ENCODE data around the gene FADD.

FADD gene

DNA sequence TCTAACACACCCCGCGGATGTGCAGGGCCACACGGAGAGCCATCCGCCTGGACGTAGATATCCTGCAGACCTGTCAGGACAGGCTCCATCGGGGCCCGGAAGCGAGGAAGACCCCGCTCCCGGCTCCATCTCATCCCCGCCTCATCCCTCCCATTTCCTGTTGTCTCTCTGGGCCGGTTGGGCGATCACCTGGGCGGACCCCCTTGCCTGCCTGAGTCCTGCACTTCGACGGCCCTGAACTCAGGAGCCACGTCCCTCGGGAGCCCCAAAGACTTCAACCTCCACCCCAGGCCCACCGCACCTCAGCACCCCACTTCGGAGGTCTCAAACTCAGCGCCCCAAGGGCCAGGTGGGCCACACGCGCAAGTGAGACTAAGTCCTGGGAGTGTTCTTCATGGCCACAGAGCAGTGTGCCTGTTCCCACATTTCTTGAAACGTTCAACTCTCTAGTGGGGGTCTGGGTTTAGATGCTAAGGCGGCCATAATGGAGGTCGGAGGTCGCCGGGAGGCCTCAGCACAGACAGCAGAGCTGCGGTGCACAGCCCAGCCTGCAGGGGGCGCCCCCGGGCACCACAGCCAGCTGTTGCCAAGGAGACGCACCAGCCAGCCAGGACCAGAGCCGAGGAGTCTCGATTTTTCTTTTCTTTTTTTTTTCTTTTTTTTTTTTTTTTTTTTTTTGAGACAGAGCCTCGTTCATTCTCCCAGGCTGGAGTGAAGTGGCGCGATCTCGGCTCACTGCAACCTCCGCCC, 26.0 kb upstream of the FADD start:
- DNase-seq (ENCODE audit: insufficient read length, low spot score) = peak; percentile 90
- FAIRE-seq = no peak
- TF ChIP-seq SPI1 (IDR thresholded peaks at IDR 0.05; ENCODE audit: low read depth, low read length) = no peak
- no peak for TF ChIP-seq POU2F2 (IDR thresholded peaks at IDR 0.05; ENCODE audit: low read depth, low read length)
- TF ChIP-seq POLR2A (IDR thresholded peaks at IDR 0.05; ENCODE audit: low read depth, low read length) = no peak
- no peak for TF ChIP-seq PAX5 (IDR thresholded peaks at IDR 0.05; ENCODE audit: insufficient read depth, low read length, severe bottlenecking)
- TF ChIP-seq TAF1 (IDR thresholded peaks at IDR 0.05; ENCODE audit: low read depth, low read length) = no peak
- no peak for TF ChIP-seq POLR2AphosphoS5 (IDR thresholded peaks at IDR 0.05; ENCODE audit: low read depth, low read length)

DNA sequence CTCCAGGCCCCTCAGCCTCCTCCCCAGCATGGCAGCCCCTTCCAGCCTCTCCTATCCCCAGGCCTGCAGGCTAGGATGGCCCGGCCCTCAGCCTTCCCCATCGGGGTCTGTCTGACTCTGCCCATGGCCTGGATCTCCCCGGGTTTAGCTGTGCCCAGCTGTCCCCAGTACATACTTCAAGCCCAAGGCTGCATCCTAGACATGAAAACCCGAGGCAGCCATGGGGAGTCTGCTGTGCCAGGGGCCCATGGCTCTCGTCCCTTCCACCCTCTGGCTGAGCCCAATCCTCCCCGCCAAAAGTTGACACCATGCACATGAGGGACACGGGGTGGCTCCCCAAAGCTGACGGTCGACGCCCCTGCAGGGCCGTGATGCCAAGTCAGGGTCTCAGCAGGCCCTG, 22.2 kb upstream of the FADD start:
- FAIRE-seq = no peak
- DNase-seq (ENCODE audit: insufficient read length, low spot score) = no peak
- TF ChIP-seq POLR2A (IDR thresholded peaks at IDR 0.05; ENCODE audit: low read depth, low read length) = no peak
- TF ChIP-seq POU2F2 (IDR thresholded peaks at IDR 0.05; ENCODE audit: low read depth, low read length) = no peak
- TF ChIP-seq PAX5 (IDR thresholded peaks at IDR 0.05; ENCODE audit: insufficient read depth, low read length, severe bottlenecking) = no peak
- TF ChIP-seq POLR2AphosphoS5 (IDR thresholded peaks at IDR 0.05; ENCODE audit: low read depth, low read length) = no peak
- no peak for TF ChIP-seq TAF1 (IDR thresholded peaks at IDR 0.05; ENCODE audit: low read depth, low read length)
- TF ChIP-seq SPI1 (IDR thresholded peaks at IDR 0.05; ENCODE audit: low read depth, low read length) = no peak

DNA sequence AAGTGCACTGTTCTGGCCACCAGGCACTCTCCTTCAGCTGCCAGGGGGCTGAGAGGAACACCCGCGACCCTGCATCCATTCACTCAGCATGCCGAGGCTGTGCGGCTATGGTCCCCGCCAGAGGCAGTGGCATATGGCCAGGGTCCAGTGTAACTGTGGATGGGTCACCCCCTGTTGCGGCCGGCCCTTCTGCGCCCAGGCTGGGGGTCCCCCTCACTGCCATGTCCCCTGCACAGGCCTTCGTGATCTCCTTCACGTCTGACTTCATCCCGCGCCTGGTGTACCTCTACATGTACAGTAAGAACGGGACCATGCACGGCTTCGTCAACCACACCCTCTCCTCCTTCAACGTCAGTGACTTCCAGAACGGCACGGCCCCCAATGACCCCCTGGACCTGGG, 20.8 kb upstream of the FADD start:
- TF ChIP-seq POLR2AphosphoS5 (IDR thresholded peaks at IDR 0.05; ENCODE audit: low read depth, low read length) (no peak), SPI1 (IDR thresholded peaks at IDR 0.05; ENCODE audit: low read depth, low read length) (no peak), POLR2A (IDR thresholded peaks at IDR 0.05; ENCODE audit: low read depth, low read length) (no peak), POU2F2 (IDR thresholded peaks at IDR 0.05; ENCODE audit: low read depth, low read length) (no peak), TAF1 (IDR thresholded peaks at IDR 0.05; ENCODE audit: low read depth, low read length) (no peak), PAX5 (IDR thresholded peaks at IDR 0.05; ENCODE audit: insufficient read depth, low read length, severe bottlenecking) (no peak)
- no peak for DNase-seq (ENCODE audit: insufficient read length, low spot score)
- no peak for FAIRE-seq

DNA sequence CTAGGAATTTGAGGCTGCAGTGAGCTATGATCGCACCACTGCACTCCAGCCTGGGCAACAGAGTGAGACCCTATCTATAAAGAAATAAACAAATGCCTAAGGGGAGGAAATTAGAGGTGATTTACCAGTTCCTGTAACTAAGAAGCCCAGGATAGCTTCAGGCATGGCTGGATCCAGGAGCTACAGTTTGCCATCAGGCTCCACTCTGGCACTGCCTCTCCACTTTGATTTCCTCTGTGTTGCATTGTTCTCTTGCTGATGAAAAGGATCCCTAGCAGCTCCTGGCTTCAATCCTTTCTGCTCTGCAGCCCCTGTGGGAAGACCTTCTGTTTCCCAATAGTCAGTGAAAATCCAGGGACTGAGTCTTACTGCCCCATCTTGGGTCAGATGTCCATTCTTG, 20.1 kb upstream of the FADD start:
- FAIRE-seq = no peak
- no peak for DNase-seq (ENCODE audit: insufficient read length, low spot score)
- TF ChIP-seq POU2F2 (IDR thresholded peaks at IDR 0.05; ENCODE audit: low read depth, low read length) = no peak

DNA sequence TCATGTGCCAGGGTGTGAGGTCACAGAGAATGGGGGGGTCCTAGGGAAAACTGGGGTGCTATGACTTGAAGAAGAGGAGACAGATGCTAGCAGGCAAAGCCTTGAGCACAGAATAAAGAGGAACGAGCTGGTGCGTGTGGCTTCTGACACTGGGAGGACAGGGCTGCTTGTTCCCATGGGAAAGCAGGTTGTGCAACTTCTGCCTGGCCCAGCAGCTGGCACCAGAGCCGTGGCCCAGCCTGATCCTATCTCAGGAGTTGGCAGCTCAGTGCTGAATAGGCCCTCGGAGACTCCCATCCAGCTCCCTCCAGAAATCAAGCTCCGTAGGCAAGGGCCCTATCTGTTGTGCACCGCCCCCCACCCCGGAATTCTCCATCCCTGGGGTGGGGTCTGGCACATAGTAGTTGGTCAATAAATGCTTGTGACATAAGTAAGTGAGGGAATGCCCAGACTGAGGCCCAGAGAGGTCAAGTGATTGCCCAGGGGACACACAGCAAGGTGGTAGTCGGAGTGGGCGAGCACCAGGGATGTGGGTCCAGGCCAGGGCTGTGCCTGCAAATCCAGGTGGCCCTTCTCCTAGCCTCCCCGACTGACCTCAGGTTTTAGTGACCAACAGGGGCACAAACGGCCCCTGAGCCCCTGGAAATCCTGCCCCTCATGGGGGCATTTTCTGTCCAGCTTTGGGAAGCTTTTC, 19.5 kb upstream of the FADD start:
- DNase-seq (ENCODE audit: insufficient read length, low spot score) = no peak
- TF ChIP-seq POLR2AphosphoS5 (IDR thresholded peaks at IDR 0.05; ENCODE audit: low read depth, low read length) (no peak), POLR2A (IDR thresholded peaks at IDR 0.05; ENCODE audit: low read depth, low read length) (no peak), PAX5 (IDR thresholded peaks at IDR 0.05; ENCODE audit: insufficient read depth, low read length, severe bottlenecking) (no peak), POU2F2 (IDR thresholded peaks at IDR 0.05; ENCODE audit: low read depth, low read length) (no peak)
- FAIRE-seq = no peak

DNA sequence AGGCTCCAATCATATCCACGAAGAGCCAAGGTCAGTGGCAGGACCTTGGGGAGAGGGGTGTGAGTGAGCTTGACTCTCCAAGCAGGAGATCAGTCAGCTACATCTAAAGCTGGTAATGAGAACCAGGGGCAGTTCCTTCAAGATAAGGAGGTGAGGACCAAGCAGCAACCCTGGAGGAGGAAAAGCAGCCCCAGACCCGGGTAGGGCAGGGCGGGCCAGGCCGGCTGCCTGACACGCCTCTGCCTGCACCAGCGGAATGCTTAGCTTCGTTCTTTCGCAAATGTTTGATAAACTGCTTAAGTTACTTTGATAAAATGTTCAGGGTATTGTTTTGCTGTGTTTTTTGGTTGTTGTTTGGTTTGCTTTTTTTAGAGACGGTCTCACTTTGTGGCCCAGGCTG, 18.7 kb upstream of the FADD start:
- FAIRE-seq (no peak), DNase-seq (ENCODE audit: insufficient read length, low spot score) (no peak)
- no peak for TF ChIP-seq POLR2AphosphoS5 (IDR thresholded peaks at IDR 0.05; ENCODE audit: low read depth, low read length)
- no peak for TF ChIP-seq SPI1 (IDR thresholded peaks at IDR 0.05; ENCODE audit: low read depth, low read length)
- TF ChIP-seq POLR2A (IDR thresholded peaks at IDR 0.05; ENCODE audit: low read depth, low read length) = no peak
- no peak for TF ChIP-seq TAF1 (IDR thresholded peaks at IDR 0.05; ENCODE audit: low read depth, low read length)
- no peak for TF ChIP-seq PAX5 (IDR thresholded peaks at IDR 0.05; ENCODE audit: insufficient read depth, low read length, severe bottlenecking)
- no peak for TF ChIP-seq POU2F2 (IDR thresholded peaks at IDR 0.05; ENCODE audit: low read depth, low read length)

DNA sequence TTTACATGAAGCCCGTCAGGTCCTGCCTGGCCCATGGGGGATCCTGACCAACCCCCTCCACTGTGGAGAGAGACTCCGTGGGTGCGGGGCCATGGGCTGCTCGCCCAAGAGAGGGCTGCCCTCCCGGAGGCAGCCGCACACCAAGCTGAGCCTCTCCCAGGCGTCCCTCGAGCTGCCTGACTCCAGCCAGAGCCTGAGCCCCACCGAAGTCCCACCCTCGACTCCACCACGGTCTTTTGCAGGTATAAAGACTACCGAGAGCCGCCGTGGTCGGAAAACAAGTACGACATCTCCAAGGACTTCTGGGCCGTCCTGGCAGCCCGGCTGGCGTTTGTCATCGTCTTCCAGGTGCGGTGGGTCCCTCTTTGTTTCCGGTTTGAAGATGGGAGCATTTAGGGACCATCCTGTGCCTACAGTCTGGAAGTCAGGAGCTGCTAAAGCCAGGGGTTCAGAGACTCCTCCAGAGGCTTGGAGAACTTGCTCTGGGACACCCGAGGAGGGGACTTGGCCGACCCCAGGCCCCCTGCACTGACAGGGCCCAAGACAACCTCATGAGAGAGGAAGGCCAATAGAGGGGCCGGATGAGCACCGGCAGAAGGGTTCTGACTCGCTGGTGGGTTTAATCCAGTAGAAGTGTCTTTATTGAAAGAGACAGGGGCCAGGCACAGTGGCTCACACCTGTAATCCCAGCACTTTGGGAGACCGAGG, 17.6 kb upstream of the FADD start:
- TF ChIP-seq SPI1 (IDR thresholded peaks at IDR 0.05; ENCODE audit: low read depth, low read length) (no peak), TAF1 (IDR thresholded peaks at IDR 0.05; ENCODE audit: low read depth, low read length) (no peak), POLR2A (IDR thresholded peaks at IDR 0.05; ENCODE audit: low read depth, low read length) (no peak), POLR2AphosphoS5 (IDR thresholded peaks at IDR 0.05; ENCODE audit: low read depth, low read length) (no peak), PAX5 (IDR thresholded peaks at IDR 0.05; ENCODE audit: insufficient read depth, low read length, severe bottlenecking) (no peak), POU2F2 (IDR thresholded peaks at IDR 0.05; ENCODE audit: low read depth, low read length) (no peak)
- FAIRE-seq (no peak), DNase-seq (ENCODE audit: insufficient read length, low spot score) (no peak)

DNA sequence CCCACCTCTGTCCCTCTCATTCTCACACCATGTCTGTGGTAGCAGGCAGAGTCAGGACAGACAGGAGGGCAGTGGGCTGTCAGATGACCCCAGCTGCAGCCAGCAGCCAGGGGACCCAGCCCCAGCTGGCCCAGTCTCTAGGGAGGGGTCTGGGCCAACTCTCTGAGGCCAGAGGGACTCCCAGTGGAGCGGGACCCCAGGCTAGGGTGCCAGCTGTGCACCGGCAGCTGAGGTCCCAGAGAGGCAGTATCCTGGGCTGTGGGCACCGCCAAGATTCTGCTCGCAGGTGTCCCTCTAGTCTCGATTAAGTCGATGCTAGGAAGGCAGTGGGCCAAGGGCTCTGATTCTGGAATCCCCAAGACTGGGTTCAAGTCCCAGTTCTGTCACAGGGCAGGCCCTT, 16.7 kb upstream of the FADD start:
- DNase-seq (ENCODE audit: insufficient read length, low spot score) (no peak), FAIRE-seq (no peak)
- TF ChIP-seq POLR2AphosphoS5 (IDR thresholded peaks at IDR 0.05; ENCODE audit: low read depth, low read length) (no peak), TAF1 (IDR thresholded peaks at IDR 0.05; ENCODE audit: low read depth, low read length) (no peak), POU2F2 (IDR thresholded peaks at IDR 0.05; ENCODE audit: low read depth, low read length) (no peak), POLR2A (IDR thresholded peaks at IDR 0.05; ENCODE audit: low read depth, low read length) (no peak), SPI1 (IDR thresholded peaks at IDR 0.05; ENCODE audit: low read depth, low read length) (no peak), PAX5 (IDR thresholded peaks at IDR 0.05; ENCODE audit: insufficient read depth, low read length, severe bottlenecking) (no peak)

DNA sequence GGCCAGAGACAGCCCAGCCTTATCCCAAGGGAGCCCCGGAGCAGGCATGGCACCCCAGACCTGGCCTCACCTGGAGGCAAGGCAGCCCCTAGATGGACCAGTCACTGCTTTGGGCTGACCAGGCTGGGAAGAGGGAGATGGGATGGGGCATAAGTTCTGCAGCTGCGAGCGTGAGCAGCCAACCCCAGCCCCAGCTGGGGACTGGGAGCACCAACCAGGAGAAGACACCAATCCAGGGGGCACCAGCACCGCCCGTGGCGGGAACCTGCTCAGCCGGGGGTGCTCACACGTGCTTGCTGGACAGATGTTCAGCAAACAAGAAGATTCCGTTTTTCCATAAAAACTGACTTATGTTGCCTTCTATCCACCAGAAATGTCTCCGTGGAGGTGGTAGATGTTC, 16.2 kb upstream of the FADD start:
- TF ChIP-seq POLR2A (IDR thresholded peaks at IDR 0.05; ENCODE audit: low read depth, low read length) = no peak
- TF ChIP-seq POLR2AphosphoS5 (IDR thresholded peaks at IDR 0.05; ENCODE audit: low read depth, low read length) = no peak
- no peak for TF ChIP-seq TAF1 (IDR thresholded peaks at IDR 0.05; ENCODE audit: low read depth, low read length)
- no peak for TF ChIP-seq POU2F2 (IDR thresholded peaks at IDR 0.05; ENCODE audit: low read depth, low read length)
- TF ChIP-seq PAX5 (IDR thresholded peaks at IDR 0.05; ENCODE audit: insufficient read depth, low read length, severe bottlenecking) = no peak
- FAIRE-seq (no peak), DNase-seq (ENCODE audit: insufficient read length, low spot score) (no peak)

Data from GM12891 (cell line).